DMS79 treated with DMSO at 0.1 percent for 48 hours (cell line): Measurements from ENCODE around the gene HSD17B8.

Source experiments
- DNase-seq: peaks from one replicate; lab custom pipeline; 2025; lab: John Stamatoyannopoulos, UW

Gene HSD17B8

GRCh38 chr6:33171880-33172687 lies 32.4 kb upstream of the HSD17B8 start:
- DNase-seq, result no peak

DNA sequence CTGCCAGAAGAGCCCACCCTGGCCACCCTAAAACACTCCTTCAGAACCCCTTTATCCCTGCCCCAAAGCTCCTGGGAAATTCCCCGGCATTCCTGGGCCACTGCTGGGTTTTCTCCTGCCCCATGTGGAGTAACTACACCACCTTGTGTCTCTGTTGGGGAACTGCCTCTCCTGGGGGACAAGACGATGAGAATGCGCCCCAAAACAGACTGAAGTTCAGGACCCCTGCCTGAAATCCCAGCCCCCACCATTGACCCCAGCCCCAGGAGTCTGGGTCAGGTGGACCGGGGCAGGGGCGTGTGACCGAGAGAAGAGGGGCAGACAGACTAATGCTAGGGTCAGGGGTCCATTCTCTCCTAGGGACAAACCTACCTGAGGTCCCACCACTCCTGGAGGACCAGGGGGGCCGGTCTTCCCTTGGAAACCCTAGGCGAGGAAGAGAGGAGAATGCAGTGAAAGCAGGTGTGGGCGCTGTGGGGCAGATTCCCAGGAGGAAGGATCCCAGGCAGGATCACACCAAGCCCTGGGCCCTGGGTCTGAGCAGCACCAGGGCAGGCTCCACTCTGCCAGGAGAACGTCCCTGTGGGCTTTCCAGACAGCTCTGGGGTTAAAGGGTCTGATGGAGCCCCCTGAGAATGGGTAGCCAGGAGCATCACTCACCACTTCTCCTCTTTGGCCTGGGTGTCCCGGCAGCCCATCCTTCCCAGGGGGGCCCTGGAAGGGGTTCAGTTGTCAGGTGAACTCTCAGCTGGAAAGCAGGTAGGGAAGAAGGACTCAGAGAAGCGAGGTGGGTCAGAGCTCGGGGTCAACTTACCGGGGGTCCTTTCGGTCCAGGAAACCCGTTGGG lies 31.5 kb upstream of the HSD17B8 start:
- no peak for DNase-seq

DNA sequence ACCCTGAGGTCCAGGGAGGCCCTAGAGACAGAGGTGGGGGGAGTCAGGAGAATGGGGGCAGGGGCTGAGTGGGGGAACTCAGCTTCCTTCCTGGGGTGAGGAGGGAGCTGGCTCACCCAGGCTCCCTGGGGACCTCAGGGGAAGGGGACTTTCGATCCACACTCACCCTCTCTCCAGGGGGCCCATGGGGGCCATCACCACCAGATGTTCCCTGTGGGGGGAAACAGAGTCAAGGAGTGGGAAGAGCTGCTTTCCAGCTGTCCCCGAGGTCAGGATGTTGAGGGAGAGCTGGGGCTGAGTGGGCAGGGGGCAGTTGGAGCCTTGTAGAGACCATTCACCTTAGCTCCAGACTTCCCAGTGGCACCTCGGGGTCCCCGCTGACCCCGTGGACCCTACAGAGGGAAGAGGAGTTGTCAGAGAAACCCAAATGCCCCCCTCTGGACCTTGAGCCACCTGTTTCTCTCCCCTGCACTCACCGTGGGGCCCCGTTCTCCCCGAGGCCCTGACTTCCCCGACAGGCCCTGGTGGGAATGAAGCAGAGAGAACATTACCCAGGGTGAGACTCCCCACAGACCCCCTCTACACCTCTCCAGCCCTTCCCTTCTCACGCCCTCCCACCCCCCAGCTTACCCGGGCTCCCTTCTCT lies 30.8 kb upstream of the HSD17B8 start:
- no peak for DNase-seq

- DNase-seq, result no peak
Observed at GRCh38 chr6:33174784-33175183, 29.7 kb upstream of the HSD17B8 start.

DNA sequence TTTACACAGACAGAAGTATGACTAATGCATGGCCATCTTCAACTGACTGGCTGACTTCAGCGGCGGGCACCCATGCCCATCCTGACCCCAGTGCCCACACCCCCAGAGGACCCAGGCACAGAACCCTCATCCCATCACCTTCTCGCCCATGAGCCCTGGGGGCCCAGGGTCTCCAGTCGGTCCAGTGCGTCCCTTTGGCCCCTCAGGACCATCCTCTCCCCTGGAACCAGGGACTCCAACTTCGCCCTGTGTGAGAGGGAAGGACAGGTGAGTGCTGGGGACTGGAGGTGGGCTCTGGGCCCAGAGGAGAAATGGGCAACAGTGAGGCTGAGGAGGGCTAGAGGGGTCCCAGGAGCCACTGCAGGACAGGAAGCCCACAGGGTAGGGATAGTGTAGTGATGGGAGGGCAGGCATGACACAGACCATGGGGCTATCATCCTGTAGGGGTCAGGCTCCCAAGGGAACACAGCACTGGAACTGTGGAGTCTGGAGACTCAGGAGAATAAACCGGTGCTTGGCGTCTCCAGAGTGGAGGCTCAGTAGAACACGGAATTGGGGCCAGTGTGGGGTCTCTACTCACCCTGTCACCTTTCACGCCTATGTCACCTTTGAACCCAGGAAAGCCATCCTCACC lies 28.9 kb upstream of the HSD17B8 start:
- DNase-seq, result no peak

- no peak for DNase-seq
Observed at GRCh38 chr6:33176906-33177305, 27.5 kb upstream of the HSD17B8 start.

- DNase-seq, result no peak
Observed at GRCh38 chr6:33177552-33178446, 26.7 kb upstream of the HSD17B8 start.

GRCh38 chr6:33178755-33179475 lies 25.5 kb upstream of the HSD17B8 start:
- no peak for DNase-seq

DNA sequence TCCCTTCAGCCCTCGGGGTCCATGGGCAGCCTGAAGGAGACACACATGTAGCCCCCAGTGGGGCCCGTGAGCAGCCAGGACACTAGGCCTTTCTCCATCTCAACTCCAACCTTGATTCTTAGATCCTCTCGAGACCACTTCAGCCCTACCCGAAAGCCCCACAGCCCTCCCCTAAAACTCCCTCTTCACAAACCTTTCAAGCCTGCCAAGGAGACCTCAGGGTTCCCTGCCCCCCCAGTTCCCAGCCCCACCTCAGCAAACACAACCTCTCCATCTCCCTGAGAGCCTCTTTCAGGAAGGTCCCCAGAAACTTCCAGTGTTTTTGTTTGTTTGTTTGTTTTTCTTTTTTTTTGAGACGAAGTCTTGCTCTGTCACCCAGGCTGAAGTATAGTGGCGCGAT lies 23.3 kb upstream of the HSD17B8 start:
- no peak for DNase-seq

DNA sequence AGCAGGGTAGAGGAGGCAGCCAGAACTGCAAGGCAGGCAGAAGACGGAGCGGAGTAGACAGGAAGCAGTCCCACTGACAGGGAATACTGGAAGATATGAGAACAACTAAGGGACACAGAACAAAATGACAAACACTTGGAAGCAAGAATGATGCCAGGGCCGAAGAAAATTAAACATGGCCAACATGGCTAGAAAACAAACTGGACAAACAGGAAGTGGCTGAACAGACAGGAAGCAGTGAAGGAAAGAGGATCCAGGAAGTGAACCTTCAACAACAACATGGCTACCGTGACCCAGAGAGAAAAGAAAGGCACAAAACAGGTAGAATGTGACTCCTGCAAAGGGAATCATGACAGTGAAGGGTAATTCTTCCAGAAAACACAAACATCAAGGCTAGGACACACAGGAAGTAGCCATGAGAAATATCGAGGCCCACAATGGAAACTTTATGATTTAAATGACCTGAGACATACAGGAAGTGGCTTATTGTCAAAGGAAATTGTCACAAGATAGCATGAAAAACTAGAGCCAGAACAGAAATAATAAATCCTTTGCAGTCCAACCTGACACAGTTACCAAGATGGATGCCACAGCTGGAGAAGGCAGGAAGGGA lies 21.3 kb upstream of the HSD17B8 start:
- DNase-seq, result no peak

- no peak for DNase-seq
Observed at GRCh38 chr6:33185190-33185589, 19.3 kb upstream of the HSD17B8 start.

- DNase-seq, result no peak
Observed at GRCh38 chr6:33185654-33186187, 18.7 kb upstream of the HSD17B8 start.

DNA sequence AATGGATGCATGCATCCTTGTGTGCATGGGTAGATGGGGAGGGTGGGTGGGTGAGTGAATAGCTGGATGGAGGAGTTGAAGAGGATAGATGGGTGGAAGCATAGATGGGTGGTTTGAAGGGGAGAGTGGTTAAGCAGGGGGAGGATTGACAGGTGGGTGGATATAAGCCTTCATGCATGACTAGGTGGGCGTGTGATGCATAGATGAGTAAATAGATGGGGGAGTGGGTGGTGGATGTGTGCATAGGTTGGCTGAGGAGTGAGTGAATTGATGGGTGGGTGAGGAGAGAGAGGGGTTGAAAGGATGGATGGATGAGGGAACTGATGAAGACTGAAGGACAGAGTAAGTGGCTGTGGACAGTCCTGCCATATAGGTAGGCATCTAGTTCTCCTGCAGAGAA lies 16.6 kb upstream of the HSD17B8 start:
- no peak for DNase-seq

- no peak for DNase-seq
Observed at GRCh38 chr6:33189164-33189563, 15.3 kb upstream of the HSD17B8 start.

- no peak for DNase-seq
Observed at GRCh38 chr6:33189625-33190448, 14.6 kb upstream of the HSD17B8 start.

DNA sequence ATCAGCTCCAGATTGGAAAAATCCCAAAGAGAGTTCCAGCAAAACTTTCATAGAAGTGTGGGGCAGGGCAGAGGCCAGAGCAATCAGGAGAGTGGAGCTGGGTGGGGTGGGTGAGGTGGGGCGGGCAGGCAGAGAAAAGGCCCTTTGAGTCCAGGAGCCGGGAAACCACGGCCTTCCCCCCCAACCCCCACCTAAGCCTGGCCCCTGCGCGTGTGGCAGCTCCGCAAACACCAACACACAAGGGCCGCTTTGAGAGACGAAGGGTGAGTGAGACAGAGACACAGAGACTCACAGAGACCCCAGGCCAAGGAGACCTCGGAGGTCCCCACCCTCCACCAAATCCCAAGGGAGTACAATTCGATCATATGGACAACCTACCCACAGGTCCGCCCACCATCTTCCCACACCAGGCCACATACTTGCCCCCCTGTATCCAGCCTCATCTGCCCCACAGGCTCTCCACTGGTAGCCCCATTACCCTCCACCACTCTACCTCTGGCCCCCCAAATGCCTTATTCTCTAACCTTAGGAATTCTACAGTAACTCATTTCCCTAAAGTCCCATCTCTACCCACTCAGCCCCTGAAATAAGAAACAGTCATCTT lies 13.8 kb upstream of the HSD17B8 start:
- DNase-seq, result no peak

- peak; percentile 22 for DNase-seq
Observed at GRCh38 chr6:33191383-33192104, 12.9 kb upstream of the HSD17B8 start.

DNA sequence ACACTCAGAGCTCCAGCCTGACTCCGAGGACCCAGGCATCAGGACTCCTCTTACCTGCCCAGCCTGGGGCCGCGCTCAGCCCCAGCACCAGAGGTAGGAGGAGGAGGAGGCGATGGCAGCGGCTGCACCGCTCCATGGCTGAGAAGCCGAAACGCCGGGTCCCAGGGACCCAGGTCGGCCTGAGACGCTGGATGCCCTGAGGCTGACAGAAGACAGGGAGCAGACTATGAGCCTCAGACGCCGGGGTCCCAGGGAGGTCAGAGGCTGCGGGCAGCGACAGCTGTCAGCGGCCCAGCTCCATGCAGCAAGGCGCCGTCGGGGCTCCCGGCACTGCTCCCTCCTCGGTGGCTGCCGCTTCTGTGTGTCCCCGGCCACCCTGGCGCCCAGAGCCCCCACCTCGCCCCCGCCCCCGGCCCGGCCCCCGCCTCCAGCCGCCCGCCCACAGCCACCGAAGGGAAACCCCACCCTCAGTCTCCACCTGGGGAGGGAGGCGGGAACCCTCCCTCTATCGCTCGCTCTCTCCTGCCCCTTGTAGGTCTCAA lies 12.3 kb upstream of the HSD17B8 start, which contains the start of gene COL11A2:
COL11A2 (minus strand) TSS at position 363 of the 542 bp plus-strand sequence; CDS start at position 136, 227 bp downstream.
- no peak for DNase-seq
